Keratinocyte (primary cell): Measurements from ENCODE around the gene SCAF1. TPM values are rescaled to one million over a fixed set of nuclear protein-coding genes. Genes with fewer than 3 reads are reported as not detected.

Experiments used
- DNase-seq: peaks from one replicate; pipeline ENCODE4 v3.0.0-alpha.2; 2011; ENCODE audit warnings: low read depth, missing footprints, low spot score
- FAIRE-seq: peaks from 2 replicates; lab custom pipeline; 2011; peaks lifted over from hg19 to GRCh38; lab: Jason Lieb, UNC
- H2AFZ ChIP-seq: 2 replicates; pipeline ENCODE4 v1.6.0; 2012; ENCODE audit warnings: low read length, control low read depth, inconsistent platforms; ENCODE audit not compliant: control insufficient read depth
- H3K27ac ChIP-seq: 2 replicates; pipeline ENCODE4 v1.5.1; 2011; ENCODE audit warnings: low read length; ENCODE audit not compliant: control insufficient read depth, insufficient read depth
- H3K27me3 ChIP-seq: 3 replicates; pipeline ENCODE4 v1.6.0; 2011; ENCODE audit warnings: low read length; ENCODE audit not compliant: control insufficient read depth, insufficient read depth; ENCODE audit errors: extremely low read depth
- H3K36me3 ChIP-seq, 2 experiments: 2 replicates in 1 of 2; 3 replicates in 1 of 2; pipeline ENCODE4 v1.5.1; 2011; ENCODE audit warnings: low read length in 2 of 2, mild to moderate bottlenecking in 1 of 2; ENCODE audit not compliant: control insufficient read depth in 2 of 2, insufficient read depth in 2 of 2; ENCODE audit errors: extremely low read depth in 1 of 2
- H3K4me1 ChIP-seq: 3 replicates; pipeline ENCODE4 v1.5.1; 2011; ENCODE audit warnings: low read length; ENCODE audit not compliant: control insufficient read depth, insufficient read depth; ENCODE audit errors: extremely low read depth
- H3K4me2 ChIP-seq: 3 replicates; pipeline ENCODE4 v1.6.0; 2011; ENCODE audit warnings: low read depth, low read length; ENCODE audit not compliant: control insufficient read depth, insufficient read depth; ENCODE audit errors: extremely low read depth
- H3K4me3 ChIP-seq, 3 experiments: fragments of 200-600 bp in 1 of 3; sonication (generic) in 1 of 3; 2 replicates in 2 of 3; 3 replicates in 1 of 3; pipeline ENCODE4 v1.5.1; 2011 to 2016; ENCODE audit warnings: low read length in 3 of 3, mild to moderate bottlenecking in 3 of 3, control low read depth in 2 of 3, inconsistent platforms in 1 of 3, low read depth in 1 of 3, mixed read lengths in 1 of 3, mixed run types in 1 of 3, moderate library complexity in 1 of 3; ENCODE audit not compliant: control insufficient read depth in 2 of 3, insufficient read depth in 2 of 3; ENCODE audit errors: extremely low read depth in 1 of 3
- H3K79me2 ChIP-seq: 2 replicates; pipeline ENCODE4 v1.6.0; 2012; ENCODE audit warnings: low read length; ENCODE audit not compliant: control insufficient read depth, insufficient read depth
- H3K9ac ChIP-seq: 3 replicates; pipeline ENCODE4 v1.6.0; 2011; ENCODE audit warnings: low read length; ENCODE audit not compliant: control insufficient read depth, insufficient read depth; ENCODE audit errors: extremely low read depth
- H3K9me1 ChIP-seq: 3 replicates; pipeline ENCODE4 v1.6.0; 2011; ENCODE audit warnings: low read length; ENCODE audit not compliant: control insufficient read depth, insufficient read depth; ENCODE audit errors: extremely low read depth
- H3K9me3 ChIP-seq: 2 replicates; pipeline ENCODE4 v1.5.1; 2012; ENCODE audit warnings: low read depth, low read length; ENCODE audit not compliant: control insufficient read depth
- H4K20me1 ChIP-seq: 3 replicates; pipeline ENCODE4 v1.6.0; 2011; ENCODE audit warnings: low read length; ENCODE audit not compliant: control insufficient read depth, insufficient read depth; ENCODE audit errors: extremely low read depth
- CTCF ChIP-seq, 3 experiments: IDR thresholded peaks in 1 of 3; conservative IDR thresholded peaks in 1 of 3; optimal IDR thresholded peaks in 1 of 3; 2 replicates in 2 of 3; 3 replicates in 1 of 3; pipeline versions ENCODE3 to v1.5.1; 2011; ENCODE audit warnings: low read length in 3 of 3, mild to moderate bottlenecking in 3 of 3, moderate library complexity in 2 of 3, control low read depth in 1 of 3, inconsistent platforms in 1 of 3; ENCODE audit not compliant: insufficient read depth in 2 of 3; ENCODE audit errors: extremely low read depth in 1 of 3
- EZH2 ChIP-seq: IDR thresholded peaks from one replicate; pipeline ENCODE4 v1.6.1; 2012; ENCODE audit warnings: inconsistent platforms, mild to moderate bottlenecking, low read length, moderate library complexity
- dilution Hi-C: fragments of 300-500 bp; cut with MboI; formaldehyde crosslinking; loops from one replicate; pipeline ENCODE4 v1.7.0; 2020; ENCODE audit warnings: low sequenced_read_pairs; ENCODE audit not compliant: extremely low pct_ligation_motif_present
- polyA plus RNA-seq, 5 experiments: library from polyadenylated mRNA; depleted of rRNA in 3 of 5; stranded (reverse) in 3 of 5; stranded (forward) in 1 of 5; unstranded in 1 of 5; fragments of >200 nt; gene quantifications; 1 replicate in 1 of 5; 2 replicates in 3 of 5; 3 replicates in 1 of 5; pipeline versions ENCODE4 v1.2.1 to v1.2.3, GENCODE V29; 2011 to 2012; ENCODE audit warnings: missing spikeins in 2 of 5, low read depth in 1 of 5, low replicate concordance in 1 of 5

The SCAF1 gene
- polyA plus RNA-seq, 1 donor (not counting 4 experiments of a cell fraction or from before 2014, with no cell fraction given): 3.4 TPM

GRCh38 chr19:49652551-49653465, 10.8 kb downstream of the SCAF1 start:
- H3K36me3 ChIP-seq: peaks cover 42 to 44% of the 10 kb centered on the region in 2 experiments
- H3K4me2 ChIP-seq: no peak overlapping the region
- H3K27ac ChIP-seq: no peak overlapping the region
- H3K4me1 ChIP-seq: no peaks in the 10 kb centered on the region
- no peak overlapping the region for H3K9ac ChIP-seq
- TF ChIP-seq EZH2 (no peak), CTCF (optimal IDR thresholded peaks at IDR 0.05 in 1 of 3, IDR thresholded peaks at IDR 0.05 in 1 of 3, conservative IDR thresholded peaks at IDR 0.05 in 1 of 3; ENCODE audit: extremely low read depth in 1 of 3, insufficient read depth in 2 of 3, low read length in 3 of 3) (no peak)
- H3K79me2 ChIP-seq: peaks cover 35% of the 10 kb centered on the region
- no peaks in the 10 kb centered on the region for H3K9me3 ChIP-seq
- H4K20me1 ChIP-seq: peaks cover 9% of the 10 kb centered on the region
- no peak overlapping the region for H3K4me3 ChIP-seq
- FAIRE-seq (no peak), DNase-seq (no peak)
- H3K27me3 ChIP-seq: no peaks in the 10 kb centered on the region
- H3K9me1 ChIP-seq: no peaks in the 10 kb centered on the region
- dilution Hi-C loops: no loop called here
- no peak overlapping the region for H2AFZ ChIP-seq

- Histone ChIP-seq H2AFZ (no peak overlapping the region), H4K20me1 (peaks cover 9% of the 10 kb centered on the region), H3K9me1 (no peaks in the 10 kb centered on the region), H3K9ac (no peak overlapping the region), H3K9me3 (no peaks in the 10 kb centered on the region), H3K4me2 (no peak overlapping the region), H3K27ac (no peak overlapping the region), H3K79me2 (peaks cover 32% of the 10 kb centered on the region), H3K27me3 (no peaks in the 10 kb centered on the region), H3K4me3 (no peak overlapping the region), H3K4me1 (no peaks in the 10 kb centered on the region), H3K36me3 (peaks cover 44 to 45% of the 10 kb centered on the region in 2 experiments)
- DNase-seq (no peak), FAIRE-seq (no peak)
- dilution Hi-C loops: no loop called here
- TF ChIP-seq CTCF (optimal IDR thresholded peaks at IDR 0.05 in 1 of 3, IDR thresholded peaks at IDR 0.05 in 1 of 3, conservative IDR thresholded peaks at IDR 0.05 in 1 of 3; ENCODE audit: extremely low read depth in 1 of 3, insufficient read depth in 2 of 3, low read length in 3 of 3) (no peak), EZH2 (no peak)
These were observed 11.4 kb downstream of the SCAF1 start for GRCh38 chr19:49653466-49653806.
